Progenitor cell of endocrine pancreas (in vitro differentiated cells): ENCODE results near the gene YPEL2. TPM values are rescaled to one million over a fixed set of nuclear protein-coding genes. Genes with fewer than 3 reads are reported as not detected.

ENCODE experiments used
- DNase-seq: peaks from one replicate; pipeline ENCODE4 v3.0.0; 2021; ENCODE audit warnings: low spot score; ENCODE audit not compliant: unreplicated experiment
- H3K27ac Mint-ChIP-seq: 2 replicates; pipeline ENCODE4 v1.8.0; 2021; ENCODE audit warnings: mild to moderate bottlenecking, moderate library complexity, mixed read lengths
- H3K27me3 Mint-ChIP-seq: 2 replicates; pipeline ENCODE4 v1.8.0; 2021; ENCODE audit warnings: mixed read lengths
- H3K36me3 Mint-ChIP-seq: 2 replicates; pipeline ENCODE4 v1.8.0; 2022; ENCODE audit warnings: mixed read lengths; ENCODE audit not compliant: insufficient read depth
- H3K4me1 Mint-ChIP-seq: 2 replicates; pipeline ENCODE4 v1.8.0; 2021; ENCODE audit warnings: low read depth, mixed read lengths
- H3K4me3 Mint-ChIP-seq: 2 replicates; pipeline ENCODE4 v1.8.0; 2021; ENCODE audit warnings: low read depth, mild to moderate bottlenecking, moderate library complexity, mixed read lengths
- H3K9me3 Mint-ChIP-seq: 2 replicates; pipeline ENCODE4 v1.8.0; 2021; ENCODE audit warnings: low read depth, mixed read lengths
- CTCF ChIP-seq: fragments of 200-600 bp; sonication (generic); IDR thresholded peaks from one replicate; pipeline ENCODE4 v1.5.0; 2021; ENCODE audit warnings: antibody characterized with exemption, mild to moderate bottlenecking; ENCODE audit not compliant: unreplicated experiment
- total RNA-seq: library from RNA; stranded (reverse); gene quantifications from 2 replicates; pipeline ENCODE4 v1.2.1, GENCODE V29; 2021

Gene YPEL2
- total RNA-seq, 1 donor from 2014 or later, result 39.9 TPM

GRCh38 chr17:59353936-59354755 lies 22.7 kb downstream of the YPEL2 start:
- Mint-ChIP-seq H3K4me3 (peak overlapping the region; percentile 12), H3K27ac (peak overlapping the region; percentile 89), H3K9me3 (no peaks in the 10 kb centered on the region), H3K4me1 (peaks cover 68% of the 10 kb centered on the region), H3K36me3 (peaks cover 29% of the 10 kb centered on the region), H3K27me3 (no peaks in the 10 kb centered on the region)
- DNase-seq, result no peak
- TF ChIP-seq CTCF, result no peak

GRCh38 chr17:59355030-59355701 lies 23.7 kb downstream of the YPEL2 start:
- no peak for TF ChIP-seq CTCF
- H3K36me3 Mint-ChIP-seq, result peaks cover 27% of the 10 kb centered on the region
- peaks cover 65% of the 10 kb centered on the region for H3K4me1 Mint-ChIP-seq
- H3K27ac Mint-ChIP-seq, result peak overlapping the region; percentile 90
- no peak overlapping the region for H3K4me3 Mint-ChIP-seq
- H3K27me3 Mint-ChIP-seq, result no peaks in the 10 kb centered on the region
- no peak for DNase-seq
- no peaks in the 10 kb centered on the region for H3K9me3 Mint-ChIP-seq

- no peak for TF ChIP-seq CTCF
- no peaks in the 10 kb centered on the region for H3K9me3 Mint-ChIP-seq
- no peak for DNase-seq
- no peak overlapping the region for H3K4me3 Mint-ChIP-seq
- peak overlapping the region; percentile 90 for H3K27ac Mint-ChIP-seq
- H3K27me3 Mint-ChIP-seq, result no peaks in the 10 kb centered on the region
- H3K36me3 Mint-ChIP-seq, result peaks cover 30% of the 10 kb centered on the region
- peaks cover 65% of the 10 kb centered on the region for H3K4me1 Mint-ChIP-seq
Observed at GRCh38 chr17:59355702-59356325, 24.4 kb downstream of the YPEL2 start.

GRCh38 chr17:59356543-59357218 lies 25.2 kb downstream of the YPEL2 start:
- Mint-ChIP-seq H3K4me1 (peaks cover 71% of the 10 kb centered on the region), H3K27me3 (no peaks in the 10 kb centered on the region), H3K4me3 (no peak overlapping the region), H3K9me3 (no peaks in the 10 kb centered on the region), H3K27ac (peak overlapping the region; percentile 59), H3K36me3 (peaks cover 34% of the 10 kb centered on the region)
- DNase-seq, result no peak
- no peak for TF ChIP-seq CTCF

GRCh38 chr17:59357219-59357697 lies 25.8 kb downstream of the YPEL2 start:
- no peak for TF ChIP-seq CTCF
- DNase-seq, result no peak
- Mint-ChIP-seq H3K36me3 (peaks cover 34% of the 10 kb centered on the region), H3K27ac (peak overlapping the region; percentile 59), H3K27me3 (no peaks in the 10 kb centered on the region), H3K9me3 (no peaks in the 10 kb centered on the region), H3K4me3 (no peak overlapping the region), H3K4me1 (peaks cover 74% of the 10 kb centered on the region)
